Adrenal gland (tissue), 12 donors: ENCODE measurements around the gene DIAPH3. TPM values are rescaled to one million over a fixed set of nuclear protein-coding genes. Genes with fewer than 3 reads are reported as not detected.

ENCODE experiments used
- DNase-seq, 7 donors: peaks; one replicate each; pipeline ENCODE4 v3.0.0-alpha.2; 2019 to 2020
- H3K27ac ChIP-seq, 5 donors: fragments of 200-600 bp; sonication (generic) in 4 of 5; 1 replicate in 3 of 5; 2 replicates in 2 of 5; pipeline versions ENCODE4 v1.5.1 to v1.8.0; 2016 to 2020; ENCODE audit warnings: mild to moderate bottlenecking in 1 of 5
- H3K27me3 ChIP-seq: fragments of 200-600 bp; 2 replicates; pipeline ENCODE4 v1.8.0; 2021
- H3K36me3 ChIP-seq, 2 donors: fragments of 200-600 bp; replicated peaks in 1 of 2; 1 replicate in 1 of 2; 2 replicates in 1 of 2; pipeline versions ENCODE4 v1.5.1 to v1.8.0; 2018 to 2022
- H3K4me1 ChIP-seq, 2 donors: fragments of 200-600 bp; replicated peaks in 1 of 2; 1 replicate in 1 of 2; 2 replicates in 1 of 2; pipeline versions ENCODE4 v1.5.1 to v1.8.0; 2018 to 2021
- H3K4me3 ChIP-seq, 4 donors: fragments of 200-600 bp; sonication (generic) in 3 of 4; one replicate each; pipeline ENCODE4 v1.5.1; 2016 to 2018
- H3K9me3 ChIP-seq, 3 donors: fragments of 200-600 bp; sonication (generic) in 1 of 3; replicated peaks in 1 of 3; 1 replicate in 2 of 3; 2 replicates in 1 of 3; pipeline versions ENCODE4 v1.5.1 to v1.8.0; 2016 to 2021
- POLR2A ChIP-seq, 2 donors: fragments of 450-650 bp; IDR thresholded peaks; one replicate each; pipeline ENCODE4 v1.6.1; 2017; ENCODE audit warnings: antibody characterized with exemption in 2 of 2, mild to moderate bottlenecking in 2 of 2, moderate library complexity in 1 of 2
- WGBS, 4 donors: extraction: QIAGEN DNeasy Blood & Tissue Kit in 2 of 4; methylation state at CpG; one replicate each; pipeline versions ENCODE4 v1.1.5 to v1.1.7; 2013 to 2017; 5-methylcytosine and 5-hydroxymethylcytosine counted together
- intact Hi-C, 2 donors: fragments of 100-400 bp; cut with DNase I; formaldehyde crosslinking; loops; one replicate each; pipeline versions ENCODE4 v1.14.1 to v1.15.0; 2022 to 2023
- polyA plus RNA-seq, 3 donors: library from polyadenylated mRNA; stranded (reverse); fragments of 200-250 nt in 2 of 3; fragments of 350-450 nt in 1 of 3; fragmentation: Illumina TruSeq in 1 of 3; extraction: RNeasy Lipid Tissue Mini Kit (QIAGEN cat#74804) in 1 of 3; gene quantifications; one replicate each; pipeline ENCODE4 v1.2.3, GENCODE V29; 2013 to 2014
- total RNA-seq, 9 donors: library from RNA; depleted of rRNA in 4 of 9; stranded (reverse); fragments of >200 nt in 4 of 9; fragments of 120-200 nt in 1 of 9; fragmentation: NEBNext Ultra II Directional in 1 of 9; extraction: Animal tissue kit (Norgen Biotek cat#: 25700) in 1 of 9; gene quantifications; one replicate each; pipeline versions ENCODE4 v1.1.0 to v1.2.4, GENCODE V29; 2013 to 2023
- TF ChIP-seq, protein P1 (sequence below), 6 experiments: fragments of 450-650 bp in 4 of 6; fragments of 200-600 bp in 2 of 6; sonication (generic) in 1 of 6; IDR thresholded peaks; 1 replicate in 5 of 6; 2 replicates in 1 of 6; pipeline versions ENCODE4 v1.5.1 to v1.8.0; 2016 to 2021; ENCODE audit warnings: antibody characterized with exemption in 6 of 6, mild to moderate bottlenecking in 2 of 6, moderate library complexity in 1 of 6
- donor health status: healthy with polysubstance abuse.
- donor health status: Bipolar disorder and iron deficiency.
- donor health status: DM: yes; HTN: yes; CAD: no.
- donor health status: DM: no; HTN: no; CAD: no.
- donor health status: DM: no; HTN: no; CAD: no.
- donor health status: DM: yes; HTN: yes; CAD: no.

DIAPH3 gene
- total and polyA plus RNA-seq, 12 donors: 0.07 to 4.2 (median 0.42) TPM; not detected in 3

DNA sequence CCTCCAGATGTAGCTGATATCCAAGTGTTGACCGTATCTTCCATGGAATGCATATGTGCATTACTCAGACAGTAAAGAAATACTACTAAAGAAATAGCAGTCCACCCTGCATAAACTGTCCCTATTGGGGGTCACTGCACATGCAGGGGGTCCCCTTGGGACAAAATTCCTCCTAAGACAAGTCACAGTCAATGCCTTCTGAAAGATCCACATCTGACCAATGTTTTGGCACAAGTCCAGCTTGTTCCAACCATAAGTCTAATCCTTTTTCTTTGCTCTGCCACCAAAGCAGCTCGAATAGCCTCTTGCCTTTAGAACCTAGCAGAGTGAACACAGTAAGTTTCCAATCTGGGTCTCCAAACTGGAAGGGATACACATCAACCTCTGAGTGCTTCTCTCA is 87.9 kb downstream of the DIAPH3 start:
- Histone ChIP-seq H3K4me1 (no peaks in the 10 kb centered on the region), H3K27me3 (no peaks in the 10 kb centered on the region), H3K9me3 (no peaks in the 10 kb centered on the region), H3K27ac (no peak overlapping the region), H3K36me3 (no peaks in the 10 kb centered on the region), H3K4me3 (no peak overlapping the region)
- no peak for DNase-seq
- intact Hi-C loops: no loop called here
- no peak for TF ChIP-seq POLR2A (IDR thresholded peaks at IDR 0.05)
- TF ChIP-seq, protein P1, sequence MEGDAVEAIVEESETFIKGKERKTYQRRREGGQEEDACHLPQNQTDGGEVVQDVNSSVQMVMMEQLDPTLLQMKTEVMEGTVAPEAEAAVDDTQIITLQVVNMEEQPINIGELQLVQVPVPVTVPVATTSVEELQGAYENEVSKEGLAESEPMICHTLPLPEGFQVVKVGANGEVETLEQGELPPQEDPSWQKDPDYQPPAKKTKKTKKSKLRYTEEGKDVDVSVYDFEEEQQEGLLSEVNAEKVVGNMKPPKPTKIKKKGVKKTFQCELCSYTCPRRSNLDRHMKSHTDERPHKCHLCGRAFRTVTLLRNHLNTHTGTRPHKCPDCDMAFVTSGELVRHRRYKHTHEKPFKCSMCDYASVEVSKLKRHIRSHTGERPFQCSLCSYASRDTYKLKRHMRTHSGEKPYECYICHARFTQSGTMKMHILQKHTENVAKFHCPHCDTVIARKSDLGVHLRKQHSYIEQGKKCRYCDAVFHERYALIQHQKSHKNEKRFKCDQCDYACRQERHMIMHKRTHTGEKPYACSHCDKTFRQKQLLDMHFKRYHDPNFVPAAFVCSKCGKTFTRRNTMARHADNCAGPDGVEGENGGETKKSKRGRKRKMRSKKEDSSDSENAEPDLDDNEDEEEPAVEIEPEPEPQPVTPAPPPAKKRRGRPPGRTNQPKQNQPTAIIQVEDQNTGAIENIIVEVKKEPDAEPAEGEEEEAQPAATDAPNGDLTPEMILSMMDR (IDR thresholded peaks at IDR 0.05): no peak
- 91 to 97% (median 93%) methylated on average over 2 of the region's 2 CpGs for WGBS, 4 donors

DNA sequence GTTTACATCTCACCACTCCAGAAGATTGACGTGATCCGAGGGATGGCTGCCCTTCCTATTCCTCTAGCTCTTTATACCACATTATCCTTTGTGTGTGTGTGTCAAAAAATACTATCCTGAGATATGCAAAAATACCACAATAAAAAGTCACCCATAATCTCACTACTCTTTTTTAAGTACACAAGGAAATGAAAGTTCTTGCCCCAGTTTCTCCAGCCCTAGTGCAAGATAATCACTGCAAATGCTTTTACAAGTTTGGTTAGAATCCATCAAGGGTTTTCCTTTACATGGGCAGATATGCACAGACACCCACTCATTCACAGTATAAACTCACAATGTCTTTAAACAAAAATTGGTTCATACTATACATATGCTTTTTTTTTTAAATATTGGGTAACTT is 89.3 kb downstream of the DIAPH3 start:
- no peaks in the 10 kb centered on the region for H3K36me3 ChIP-seq
- H3K9me3 ChIP-seq: no peaks in the 10 kb centered on the region
- H3K4me3 ChIP-seq: no peak overlapping the region
- intact Hi-C loops: no loop called here
- TF ChIP-seq POLR2A (IDR thresholded peaks at IDR 0.05): no peak
- DNase-seq: no peak
- H3K27ac ChIP-seq: no peak overlapping the region
- 88 to 96% (median 94%) methylated on average over 2 of the region's 2 CpGs for WGBS, 4 donors
- no peaks in the 10 kb centered on the region for H3K4me1 ChIP-seq
- no peaks in the 10 kb centered on the region for H3K27me3 ChIP-seq

DNA sequence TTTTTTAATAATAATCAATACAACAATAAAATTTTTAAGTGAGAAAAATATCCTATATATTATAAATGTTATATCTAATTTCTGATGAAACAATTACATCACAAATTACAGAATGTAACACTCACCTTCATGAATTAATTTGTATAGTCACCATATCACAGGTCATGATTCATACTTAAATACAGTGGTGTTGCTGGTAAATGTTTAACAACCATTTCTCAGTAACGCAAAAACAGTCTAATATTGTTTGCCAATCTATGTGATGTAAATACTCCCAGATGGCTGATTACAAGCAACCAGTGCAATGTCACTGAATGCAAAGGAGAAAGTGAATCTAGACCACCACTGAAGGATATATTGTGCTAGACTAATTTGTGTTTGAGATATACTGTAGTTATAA is 97.5 kb downstream of the DIAPH3 start:
- TF ChIP-seq POLR2A (IDR thresholded peaks at IDR 0.05): no peak
- 95 to 100% (median 98%) methylated on average over 1 of the region's 1 CpG for WGBS, 4 donors
- Histone ChIP-seq H3K4me1 (no peaks in the 10 kb centered on the region), H3K36me3 (no peaks in the 10 kb centered on the region), H3K27me3 (no peaks in the 10 kb centered on the region), H3K9me3 (no peaks in the 10 kb centered on the region), H3K4me3 (no peak overlapping the region), H3K27ac (no peak overlapping the region)
- DNase-seq: no peak
- intact Hi-C loops: no loop called here

DNA sequence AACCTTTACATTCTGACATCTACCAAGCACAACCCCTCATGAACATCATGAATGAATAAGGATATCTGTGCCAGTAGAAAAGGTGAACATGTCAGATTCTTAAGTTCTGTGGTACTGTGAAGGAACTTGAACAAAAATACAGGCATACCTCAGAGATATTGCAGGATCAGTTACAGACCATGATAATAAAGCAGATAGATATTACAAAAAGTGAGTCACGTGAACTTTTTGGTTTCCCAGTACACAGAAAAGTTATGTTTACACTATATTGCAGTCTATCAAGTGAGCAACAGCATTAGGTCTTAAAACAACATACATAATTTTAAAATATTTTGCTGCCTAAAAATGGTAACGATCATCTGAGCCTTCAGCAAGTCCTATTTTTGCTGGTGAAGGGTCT is 101.2 kb downstream of the DIAPH3 start:
- Histone ChIP-seq H3K36me3 (no peaks in the 10 kb centered on the region), H3K4me1 (no peaks in the 10 kb centered on the region), H3K4me3 (no peak overlapping the region), H3K27me3 (no peaks in the 10 kb centered on the region), H3K27ac (no peak overlapping the region), H3K9me3 (no peaks in the 10 kb centered on the region)
- 84 to 93% (median 90%) methylated on average over 2 of the region's 2 CpGs for WGBS, 4 donors
- TF ChIP-seq POLR2A (IDR thresholded peaks at IDR 0.05): no peak
- TF ChIP-seq, protein P1 (IDR thresholded peaks at IDR 0.05): no peak
- intact Hi-C loops: no loop called here
- DNase-seq: no peak

DNA sequence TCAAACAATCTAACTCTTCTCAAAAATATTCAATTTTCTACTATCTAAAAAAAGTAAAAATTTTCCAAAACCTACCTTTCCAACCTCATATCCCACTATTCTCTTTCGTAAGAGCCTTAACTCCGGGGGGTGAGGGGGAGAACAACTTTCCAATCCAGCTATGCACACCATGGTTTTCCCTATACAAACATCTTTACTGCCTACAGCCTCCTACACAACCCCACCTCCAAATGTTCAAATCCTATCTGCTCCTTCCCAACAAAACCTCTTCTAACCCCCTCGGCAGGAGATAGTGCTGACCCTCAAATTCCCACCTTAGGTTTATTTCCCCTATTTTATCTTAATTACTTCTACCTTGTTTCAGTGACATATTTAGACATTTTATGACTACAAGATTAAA is 102.0 kb downstream of the DIAPH3 start:
- no peak overlapping the region for H3K27ac ChIP-seq
- no peak for TF ChIP-seq POLR2A (IDR thresholded peaks at IDR 0.05)
- TF ChIP-seq, protein P1 (IDR thresholded peaks at IDR 0.05): no peak
- H3K4me1 ChIP-seq: no peaks in the 10 kb centered on the region
- intact Hi-C loops: no loop called here
- 87 to 95% (median 92%) methylated on average over 3 of the region's 3 CpGs for WGBS, 4 donors
- no peaks in the 10 kb centered on the region for H3K9me3 ChIP-seq
- H3K36me3 ChIP-seq: no peaks in the 10 kb centered on the region
- no peaks in the 10 kb centered on the region for H3K27me3 ChIP-seq
- no peak for DNase-seq
- no peak overlapping the region for H3K4me3 ChIP-seq
